ENCODE data around the gene TTC38.

GRCh38 chr22:46290121-46290842 is 22.5 kb downstream of the TTC38 start:
- TF ChIP-seq CTCF (IDR thresholded peaks at IDR 0.05; ENCODE audit: insufficient read depth, low read depth, low read length) (no peak), EZH2 (IDR thresholded peaks at IDR 0.05; ENCODE audit: insufficient read depth, low read length) (no peak)

Data from astrocyte (in vitro differentiated cells and primary cell).